GM12892 (cell line): ENCODE data around the gene CSTPP1.

ENCODE experiments used
- POLR2A ChIP-seq: IDR thresholded peaks from 2 replicates; pipeline ENCODE4 v1.6.1; 2011; ENCODE audit warnings: low read depth, low read length, control low read depth
- POLR2AphosphoS5 ChIP-seq: IDR thresholded peaks from 2 replicates; pipeline ENCODE4 v1.6.1; 2011; ENCODE audit warnings: low read depth, low read length, control low read depth
- TAF1 ChIP-seq: IDR thresholded peaks from 2 replicates; pipeline ENCODE4 v1.6.1; 2011; ENCODE audit warnings: low read depth, mild to moderate bottlenecking, control low read depth, low read length, borderline replicate concordance

DNA sequence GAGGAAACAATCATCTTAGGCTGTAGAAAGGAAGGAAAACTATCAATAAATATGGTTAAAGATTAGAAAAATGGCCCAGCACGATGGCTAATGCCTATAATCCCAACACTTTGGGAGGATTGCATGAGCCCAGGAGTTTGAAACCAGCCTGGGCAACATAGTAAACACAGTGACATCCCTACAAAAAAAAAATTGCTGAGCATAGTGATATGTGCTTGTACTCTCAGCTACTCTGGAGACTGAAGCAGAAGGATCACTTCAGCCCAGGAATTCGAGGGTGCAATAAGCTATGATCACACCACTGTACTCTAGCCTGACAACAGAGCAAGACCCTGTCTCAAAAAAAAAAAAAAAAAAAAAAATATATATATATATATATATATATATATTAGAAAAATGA is 185.2 kb downstream of the CSTPP1 start:
- TF ChIP-seq POLR2A (no peak), POLR2AphosphoS5 (no peak), TAF1 (no peak)
